ENCODE measurements around the gene PRKCH. TPM values are rescaled to one million over a fixed set of nuclear protein-coding genes. Genes with fewer than 3 reads are reported as not detected.
A peak's percentile ranks its signal among the peaks of the same experiment; 100 is the strongest.
"Not testable (repeated sequence)": the region's sequence is repeated elsewhere in the genome, so short reads cannot be mapped to it uniquely, and the experiment has no call there.

PRKCH gene
- total RNA-seq, 1 donor from 2014 or later = 101 TPM

DNA sequence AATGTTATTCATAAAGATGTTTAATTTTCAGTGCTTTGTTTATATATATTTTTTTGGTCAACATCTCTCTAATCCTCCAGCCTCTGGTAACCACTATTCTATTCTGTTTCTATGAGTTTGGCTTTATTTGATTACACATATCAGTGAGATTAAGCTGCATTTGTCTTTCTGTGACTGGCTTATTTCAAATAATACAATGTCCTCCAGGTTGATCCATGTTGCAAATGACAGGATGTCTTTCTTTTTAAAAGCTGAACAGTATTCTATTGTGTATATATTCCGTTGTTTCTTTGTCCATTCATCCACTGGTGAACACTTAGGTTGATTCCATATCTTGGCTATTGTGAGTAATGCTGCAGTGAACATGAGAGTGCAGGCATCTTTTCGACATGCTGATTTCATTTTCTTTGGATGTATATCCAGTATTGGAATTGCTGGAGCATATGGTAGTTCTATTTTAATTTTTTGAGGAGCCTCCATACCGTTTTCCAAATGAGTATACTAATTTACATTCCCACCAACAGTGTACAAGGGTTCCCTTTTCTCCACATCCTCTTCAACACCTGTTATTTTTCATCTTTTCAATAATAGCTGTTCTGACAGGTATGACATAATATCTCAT, 142.4 kb downstream of the PRKCH start:
- no peak overlapping the region for H3K27ac Mint-ChIP-seq

DNA sequence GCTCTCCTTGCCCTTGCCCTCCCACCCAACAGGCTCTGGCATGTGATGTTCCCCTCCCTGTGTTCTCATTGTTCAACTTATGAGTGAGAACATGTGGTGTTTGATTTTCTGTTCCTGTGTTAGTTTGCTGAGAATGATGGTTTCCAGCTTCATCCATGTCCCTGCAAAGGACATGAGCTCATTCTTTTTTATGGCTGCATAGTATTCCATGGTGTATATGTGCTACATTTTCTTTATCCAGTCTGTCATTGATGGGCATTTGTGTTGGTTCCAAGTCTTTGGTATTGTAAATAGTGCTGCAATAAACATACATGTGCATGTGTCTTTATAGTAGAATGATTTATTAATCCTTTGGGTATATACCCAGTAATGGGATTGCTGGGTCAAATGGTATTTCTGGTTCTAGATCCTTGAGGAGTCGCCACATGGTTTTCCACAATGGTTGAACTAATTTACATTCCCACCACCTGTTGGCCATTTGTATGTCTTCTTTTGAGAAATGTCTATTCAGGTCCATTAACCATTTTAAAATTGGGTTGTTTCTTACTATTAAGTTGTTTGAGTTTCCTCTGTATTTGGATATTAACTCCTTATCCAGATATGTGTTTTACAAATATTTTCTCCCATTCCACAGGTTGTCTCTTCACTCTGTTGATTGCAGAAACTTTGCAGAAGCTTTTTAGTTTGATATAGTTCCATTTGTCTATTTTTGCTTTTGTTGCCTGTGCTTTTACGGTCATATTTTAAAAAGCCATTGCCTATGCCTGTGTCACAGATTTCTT, 143.4 kb downstream of the PRKCH start:
- H3K27me3 Mint-ChIP-seq (ENCODE audit: low read depth); intact Hi-C loops (cut with micrococcal nuclease); H3K4me3 Mint-ChIP-seq (ENCODE audit: low read depth); DNase-seq (ENCODE audit: low spot score); H3K27ac Mint-ChIP-seq: not testable (repeated sequence)
- H3K4me1 Mint-ChIP-seq (ENCODE audit: low read depth) = peaks cover 35% of the 10 kb centered on the region
- peaks cover 16% of the 10 kb centered on the region for H3K9me3 Mint-ChIP-seq
- H3K36me3 Mint-ChIP-seq (ENCODE audit: low read depth) = peaks cover 79% of the 10 kb centered on the region

More for the DNA sequence above, 142.4 kb downstream of the PRKCH start:
- H3K27me3 Mint-ChIP-seq (ENCODE audit: low read depth) = no peaks in the 10 kb centered on the region
- no peak overlapping the region for H3K4me3 Mint-ChIP-seq (ENCODE audit: low read depth)
- peaks cover 35% of the 10 kb centered on the region for H3K4me1 Mint-ChIP-seq (ENCODE audit: low read depth)
- intact Hi-C loops (cut with micrococcal nuclease) = no loop called here
- DNase-seq (ENCODE audit: low spot score) = no peak
- H3K9me3 Mint-ChIP-seq = peaks cover 16% of the 10 kb centered on the region
- peaks cover 79% of the 10 kb centered on the region for H3K36me3 Mint-ChIP-seq (ENCODE audit: low read depth)

DNA sequence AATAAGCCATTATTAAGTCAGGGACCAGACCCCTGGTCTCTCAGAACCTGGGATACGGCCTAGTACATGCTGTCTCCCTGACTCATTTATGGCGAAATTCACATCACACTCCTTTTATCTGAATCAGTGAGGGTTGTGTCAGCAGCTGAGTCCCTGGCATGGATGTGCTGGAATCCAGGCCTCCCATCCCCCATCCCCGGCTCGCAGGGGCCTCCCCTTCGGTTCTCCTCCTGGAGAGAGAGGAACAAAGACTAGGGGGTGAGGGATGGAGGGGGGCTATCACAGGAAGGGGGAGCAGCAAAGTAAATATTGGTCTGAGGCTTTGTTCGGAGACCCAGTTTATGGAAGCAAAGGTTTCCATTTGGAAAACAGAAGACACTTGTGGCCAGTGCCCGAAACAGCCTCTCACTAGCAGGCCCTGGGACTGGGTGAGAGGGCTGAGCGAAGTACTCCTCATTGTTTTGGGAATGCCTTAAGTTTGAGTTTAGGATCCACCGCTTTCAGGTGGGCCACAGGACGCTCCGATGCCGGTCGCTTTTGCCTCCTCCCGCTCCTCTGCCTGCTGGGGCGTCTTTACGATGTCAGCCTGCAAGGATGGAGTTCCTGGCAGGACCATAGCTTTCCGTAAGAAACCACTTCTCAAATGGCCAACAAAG, 145.0 kb downstream of the PRKCH start:
- intact Hi-C loops (cut with micrococcal nuclease) = no loop called here
- no peak overlapping the region for H3K27ac Mint-ChIP-seq

DNA sequence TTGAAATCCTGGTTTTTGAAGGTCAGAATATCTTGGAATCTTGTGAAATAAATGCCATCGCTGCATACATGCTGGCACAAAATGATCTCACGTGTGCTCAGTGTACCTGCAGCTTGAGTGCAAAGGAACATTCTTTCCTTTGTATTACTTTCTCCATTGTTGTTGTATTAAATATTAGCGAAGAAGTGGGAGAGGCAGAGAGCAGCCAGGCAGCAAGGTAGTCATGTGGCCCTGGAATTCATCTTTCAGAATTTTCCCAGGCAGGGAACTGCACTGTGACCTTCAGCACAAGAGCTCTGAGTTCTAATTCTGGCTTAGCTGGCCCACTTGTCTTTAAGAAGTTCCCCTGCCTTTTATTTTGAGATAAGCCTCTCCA, 145.5 kb downstream of the PRKCH start:
- no peak for DNase-seq (ENCODE audit: low spot score)
- H3K4me3 Mint-ChIP-seq (ENCODE audit: low read depth) = no peak overlapping the region
- intact Hi-C loops (cut with micrococcal nuclease) = no loop called here
- H3K36me3 Mint-ChIP-seq (ENCODE audit: low read depth) = peaks cover 79% of the 10 kb centered on the region
- peaks cover 12% of the 10 kb centered on the region for H3K9me3 Mint-ChIP-seq
- H3K27ac Mint-ChIP-seq = no peak overlapping the region
- peaks cover 45% of the 10 kb centered on the region for H3K4me1 Mint-ChIP-seq (ENCODE audit: low read depth)
- H3K27me3 Mint-ChIP-seq (ENCODE audit: low read depth) = no peaks in the 10 kb centered on the region

More for the DNA sequence above, 145.0 kb downstream of the PRKCH start:
- Mint-ChIP-seq H3K4me1 (ENCODE audit: low read depth) (peaks cover 45% of the 10 kb centered on the region), H3K36me3 (ENCODE audit: low read depth) (peaks cover 80% of the 10 kb centered on the region), H3K4me3 (ENCODE audit: low read depth) (no peak overlapping the region), H3K9me3 (peaks cover 12% of the 10 kb centered on the region), H3K27me3 (ENCODE audit: low read depth) (no peaks in the 10 kb centered on the region)
- no peak for DNase-seq (ENCODE audit: low spot score)

DNA sequence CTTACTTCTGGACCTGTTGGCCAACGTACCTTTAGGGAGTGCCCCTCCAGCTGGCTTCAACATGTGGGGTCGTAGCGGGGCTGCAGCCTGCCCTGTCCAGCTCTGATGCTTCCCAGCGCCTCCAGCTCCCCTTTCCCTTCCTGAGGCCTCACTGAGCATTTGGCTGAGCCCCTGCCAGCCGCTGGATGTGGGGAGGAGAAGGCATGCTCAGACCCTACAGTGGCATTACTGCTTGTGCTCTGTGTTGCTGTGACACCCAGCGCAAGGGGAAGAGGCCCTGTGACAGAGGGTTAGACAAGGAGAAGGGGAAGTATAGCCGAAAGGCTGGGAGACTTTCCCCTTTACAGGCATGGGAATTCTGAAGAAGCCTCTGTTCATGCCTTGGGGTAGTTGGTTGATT, 145.9 kb downstream of the PRKCH start:
- H3K27ac Mint-ChIP-seq = no peak overlapping the region
- H3K9me3 Mint-ChIP-seq = peaks cover 12% of the 10 kb centered on the region
- H3K27me3 Mint-ChIP-seq (ENCODE audit: low read depth) = no peaks in the 10 kb centered on the region
- intact Hi-C loops (cut with micrococcal nuclease) = no loop called here
- no peak overlapping the region for H3K4me3 Mint-ChIP-seq (ENCODE audit: low read depth)
- peaks cover 76% of the 10 kb centered on the region for H3K36me3 Mint-ChIP-seq (ENCODE audit: low read depth)
- H3K4me1 Mint-ChIP-seq (ENCODE audit: low read depth) = peaks cover 45% of the 10 kb centered on the region
- DNase-seq (ENCODE audit: low spot score) = no peak

DNA sequence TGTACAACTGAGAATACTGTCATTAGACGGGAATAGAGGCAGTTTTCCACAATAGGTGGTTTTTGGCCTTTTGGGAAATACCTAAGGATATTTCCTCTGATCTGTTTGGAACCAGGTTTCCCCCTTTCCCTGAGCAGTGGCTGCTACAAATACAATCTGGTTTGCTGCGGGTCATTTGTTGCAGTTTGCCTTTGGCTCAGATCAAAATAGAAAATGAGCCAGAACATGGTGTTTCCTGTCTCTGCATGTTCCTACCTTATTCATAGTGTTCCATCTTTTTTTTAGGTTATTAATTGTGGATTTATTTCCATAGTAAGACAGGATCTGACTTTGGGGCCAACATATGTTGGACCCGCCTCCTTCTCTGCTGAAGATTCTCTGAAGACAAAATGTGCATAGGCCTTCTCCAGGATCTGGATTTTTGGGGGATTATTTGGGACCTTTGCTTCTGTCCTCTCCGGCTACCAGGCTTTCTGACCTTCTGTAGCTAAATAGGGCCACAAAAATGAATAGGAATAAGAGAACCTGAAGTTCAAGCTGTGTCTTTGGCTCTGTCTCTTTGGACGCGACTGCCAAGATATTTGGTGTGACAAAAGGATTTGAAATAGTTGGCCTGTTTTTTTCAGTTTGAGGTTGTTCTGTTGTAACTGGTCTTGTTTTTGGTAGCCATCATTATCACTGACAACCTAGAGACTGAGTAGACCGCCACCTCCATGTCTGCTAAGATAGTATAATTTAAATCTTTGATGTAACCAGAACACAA, 146.9 kb downstream of the PRKCH start:
- no peak overlapping the region for H3K4me3 Mint-ChIP-seq (ENCODE audit: low read depth)
- peaks cover 12% of the 10 kb centered on the region for H3K9me3 Mint-ChIP-seq
- intact Hi-C loops (cut with micrococcal nuclease) = no loop called here
- H3K27me3 Mint-ChIP-seq (ENCODE audit: low read depth) = no peaks in the 10 kb centered on the region
- peaks cover 73% of the 10 kb centered on the region for H3K36me3 Mint-ChIP-seq (ENCODE audit: low read depth)
- DNase-seq (ENCODE audit: low spot score) = no peak
- no peak overlapping the region for H3K27ac Mint-ChIP-seq
- peaks cover 51% of the 10 kb centered on the region for H3K4me1 Mint-ChIP-seq (ENCODE audit: low read depth)

DNA sequence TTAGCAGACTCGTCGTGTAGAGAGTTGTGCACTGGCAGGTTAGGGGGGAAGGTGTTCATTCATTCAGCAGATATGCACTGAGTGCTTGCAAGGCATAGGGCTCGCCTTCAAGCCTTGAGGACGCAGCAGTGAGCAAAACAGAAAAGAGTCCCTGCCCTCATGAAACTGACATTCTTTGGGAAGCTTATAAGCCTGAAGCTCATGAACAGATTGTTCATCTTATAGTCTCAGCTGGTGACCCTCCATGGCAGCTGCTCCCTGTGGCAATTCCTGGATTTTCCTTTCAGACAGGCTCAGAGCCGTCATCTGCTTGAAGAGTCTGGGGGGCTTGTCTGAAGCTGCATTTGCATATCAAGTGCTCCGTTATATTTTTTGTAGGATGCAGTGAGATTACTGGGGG, 148.4 kb downstream of the PRKCH start:
- intact Hi-C loops (cut with micrococcal nuclease) = no loop called here

DNA sequence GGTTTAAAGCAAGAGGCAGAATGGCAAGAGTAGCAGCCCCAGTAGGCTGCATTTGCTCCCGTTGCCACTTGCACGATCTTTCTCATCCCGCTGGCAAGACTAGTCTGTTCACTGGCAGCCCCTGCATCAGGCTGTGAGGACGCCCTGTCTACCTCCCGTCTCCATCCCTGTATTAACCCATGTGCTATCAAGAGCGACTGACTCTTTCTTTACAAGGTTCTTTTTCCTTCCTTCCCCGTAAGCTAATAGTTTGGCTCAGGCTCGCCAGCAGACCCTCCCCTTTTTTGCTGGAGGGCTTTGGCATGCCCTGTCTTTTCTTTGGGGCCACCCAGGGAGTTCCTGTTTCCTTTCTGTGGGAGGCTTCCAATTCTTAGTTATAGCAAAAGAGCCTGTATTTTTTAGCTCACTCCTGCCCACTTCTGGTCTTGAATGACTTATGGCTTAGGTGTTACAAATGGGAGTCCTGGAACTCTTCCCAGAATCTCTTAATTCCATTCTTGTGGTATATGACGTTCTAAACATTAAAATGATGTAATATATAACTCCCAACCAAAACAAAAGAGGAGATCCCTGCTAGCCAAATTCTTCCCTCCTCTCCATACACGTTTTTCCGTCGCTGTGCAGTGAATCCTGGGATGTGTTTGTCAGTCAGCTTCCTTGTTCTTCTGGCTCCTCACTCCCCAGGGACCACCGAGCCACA, 149.0 kb downstream of the PRKCH start:
- no peak for DNase-seq (ENCODE audit: low spot score)
- Mint-ChIP-seq H3K27me3 (ENCODE audit: low read depth) (no peaks in the 10 kb centered on the region), H3K4me3 (ENCODE audit: low read depth) (no peak overlapping the region), H3K27ac (peak overlapping the region; percentile 29), H3K9me3 (no peaks in the 10 kb centered on the region), H3K36me3 (ENCODE audit: low read depth) (peaks cover 66% of the 10 kb centered on the region), H3K4me1 (ENCODE audit: low read depth) (peaks cover 63% of the 10 kb centered on the region)
- intact Hi-C loops (cut with micrococcal nuclease) = no loop called here

More for the DNA sequence above, 148.4 kb downstream of the PRKCH start:
- Mint-ChIP-seq H3K27ac (no peak overlapping the region), H3K4me3 (ENCODE audit: low read depth) (no peak overlapping the region), H3K9me3 (no peaks in the 10 kb centered on the region), H3K36me3 (ENCODE audit: low read depth) (peaks cover 67% of the 10 kb centered on the region), H3K4me1 (ENCODE audit: low read depth) (peaks cover 61% of the 10 kb centered on the region), H3K27me3 (ENCODE audit: low read depth) (no peaks in the 10 kb centered on the region)
- no peak for DNase-seq (ENCODE audit: low spot score)

DNA sequence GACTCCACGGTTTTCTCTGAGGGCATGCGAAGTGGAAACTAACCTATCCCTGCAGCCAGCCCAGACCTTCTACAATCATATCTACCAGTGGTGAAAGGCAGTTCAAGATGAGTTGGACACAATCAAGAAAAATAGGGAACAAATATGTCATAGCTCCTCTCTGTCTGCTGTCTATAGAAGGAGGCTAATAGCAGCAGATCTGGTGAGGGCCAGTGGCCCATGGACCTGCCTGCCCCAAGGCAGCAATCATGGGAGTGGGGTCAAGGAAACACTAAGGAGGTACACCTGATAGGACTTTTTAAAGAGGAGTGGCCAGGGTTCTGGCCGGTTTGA, 149.5 kb downstream of the PRKCH start:
- intact Hi-C loops (cut with micrococcal nuclease) = no loop called here
- Mint-ChIP-seq H3K27me3 (ENCODE audit: low read depth) (no peaks in the 10 kb centered on the region), H3K4me1 (ENCODE audit: low read depth) (peaks cover 61% of the 10 kb centered on the region), H3K36me3 (ENCODE audit: low read depth) (peaks cover 60% of the 10 kb centered on the region), H3K4me3 (ENCODE audit: low read depth) (peak overlapping the region; percentile 51), H3K9me3 (no peaks in the 10 kb centered on the region), H3K27ac (peak overlapping the region; percentile 29)
- DNase-seq (ENCODE audit: low spot score) = no peak

DNA sequence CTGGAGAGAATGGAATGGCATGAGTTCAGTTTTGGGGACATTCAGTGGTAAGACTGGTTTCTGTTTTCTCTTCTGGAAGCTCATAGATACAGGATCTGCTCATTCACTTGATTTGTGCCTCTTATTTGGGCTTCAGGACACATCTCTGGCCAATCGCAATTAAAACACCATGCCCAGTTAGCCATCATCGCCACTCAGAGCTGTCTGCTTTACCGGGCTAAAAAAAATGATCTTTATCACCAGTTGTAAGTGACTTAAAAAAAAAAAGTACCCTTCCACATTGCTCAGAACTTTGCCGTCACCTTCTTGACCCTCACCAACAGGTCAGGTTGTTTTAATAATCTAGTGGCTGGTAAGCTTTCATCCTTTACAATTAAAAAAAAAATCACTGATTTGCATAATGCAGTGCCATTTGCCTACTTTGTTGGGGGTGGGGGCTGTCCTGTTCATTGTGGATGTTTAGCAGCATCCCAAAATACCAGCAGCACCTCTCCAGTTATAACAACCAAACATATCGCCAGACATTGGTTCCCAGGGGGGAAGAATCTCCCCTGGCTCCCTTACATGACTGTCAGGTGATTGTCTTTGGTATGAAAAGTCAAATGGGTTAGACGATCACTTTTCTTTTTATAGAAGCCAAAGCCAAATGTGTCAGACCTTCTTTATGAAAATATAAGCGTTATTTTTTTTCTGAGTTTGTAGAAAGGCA, 150.1 kb downstream of the PRKCH start:
- intact Hi-C loops (cut with micrococcal nuclease) = loop anchor here (1.0 to 2.0 kb wide), 5 partner anchors 19 to 190 kb away; no protein-coding TSS in a partner anchor
- Mint-ChIP-seq H3K36me3 (ENCODE audit: low read depth) (peaks cover 59% of the 10 kb centered on the region), H3K27me3 (ENCODE audit: low read depth) (no peaks in the 10 kb centered on the region), H3K4me1 (ENCODE audit: low read depth) (peaks cover 66% of the 10 kb centered on the region), H3K4me3 (ENCODE audit: low read depth) (peak overlapping the region; percentile 83), H3K9me3 (no peaks in the 10 kb centered on the region), H3K27ac (peak overlapping the region; percentile 93)
- no peak for DNase-seq (ENCODE audit: low spot score)

DNA sequence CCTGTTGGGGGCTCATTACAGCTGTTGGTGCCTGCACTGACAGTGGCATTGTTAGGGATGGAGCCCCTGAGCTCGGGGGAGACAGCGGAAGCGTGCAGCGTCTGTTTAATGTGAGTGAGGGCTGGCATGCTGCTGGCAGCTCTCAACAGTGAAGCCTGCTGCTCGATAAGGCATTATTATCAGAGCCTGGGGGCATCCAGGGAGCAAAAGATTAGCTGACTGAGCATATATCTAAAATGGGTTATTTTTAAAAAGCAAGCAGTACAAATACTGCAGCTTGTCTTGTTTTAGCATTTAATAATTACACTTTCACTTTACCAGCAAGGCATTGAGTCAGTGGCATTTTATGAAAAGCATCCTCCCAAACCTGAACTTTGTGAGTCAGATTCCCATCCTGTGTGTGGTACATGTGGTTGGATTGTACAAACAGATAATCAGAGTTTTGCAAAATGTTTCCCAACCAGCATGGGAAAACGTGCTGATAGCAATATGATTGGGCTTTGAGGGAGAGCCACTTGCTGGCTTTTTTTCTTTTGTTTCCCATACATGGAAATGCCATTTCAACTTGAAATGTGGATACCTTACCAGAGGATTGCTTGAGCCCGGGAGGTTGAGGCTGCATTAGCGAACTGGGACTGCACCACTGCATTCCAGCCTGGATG, 150.8 kb downstream of the PRKCH start:
- peak overlapping the region; percentile 93 for H3K27ac Mint-ChIP-seq
- peak overlapping the region; percentile 83 for H3K4me3 Mint-ChIP-seq (ENCODE audit: low read depth)
- H3K9me3 Mint-ChIP-seq = no peaks in the 10 kb centered on the region
- DNase-seq (ENCODE audit: low spot score) = peak; percentile 41
- H3K27me3 Mint-ChIP-seq (ENCODE audit: low read depth) = no peaks in the 10 kb centered on the region
- H3K36me3 Mint-ChIP-seq (ENCODE audit: low read depth) = peaks cover 56% of the 10 kb centered on the region
- peaks cover 73% of the 10 kb centered on the region for H3K4me1 Mint-ChIP-seq (ENCODE audit: low read depth)
- intact Hi-C loops (cut with micrococcal nuclease) = loop anchor here (1.0 to 2.0 kb wide), 5 partner anchors 20 to 189 kb away; no protein-coding TSS in a partner anchor
